22Rv1 (cell line): ENCODE data around the gene MRGPRD.

Source experiments
- CTCF ChIP-seq: fragments of 450-650 bp; IDR thresholded peaks from 2 replicates; pipeline ENCODE4 v1.5.1; 2017; ENCODE audit warnings: mild to moderate bottlenecking
- ZFX ChIP-seq: fragments of 450-650 bp; IDR thresholded peaks from 2 replicates; pipeline ENCODE4 v1.6.1; 2017; ENCODE audit warnings: antibody characterized with exemption, borderline replicate concordance

- no peak for TF ChIP-seq CTCF
- no peak for TF ChIP-seq ZFX
Observed at GRCh38 chr11:68993546-68993945, 12.8 kb upstream of the MRGPRD start.
